Right lobe of liver (tissue), 4 donors: ENCODE results near the gene GPR160.

ENCODE experiments used
- CTCF ChIP-seq, 4 donors: fragments of 200-600 bp in 3 of 4; fragments of 450-650 bp in 1 of 4; IDR thresholded peaks; one replicate each; pipeline versions ENCODE4 v1.5.1 to v1.8.0; 2016 to 2022; ENCODE audit warnings: antibody characterized with exemption in 4 of 4, mild to moderate bottlenecking in 2 of 4
- POLR2A ChIP-seq: fragments of 450-650 bp; IDR thresholded peaks from one replicate; pipeline ENCODE4 v1.6.1; 2017; ENCODE audit warnings: antibody characterized with exemption, mild to moderate bottlenecking
- donor health status: DM: no; HTN: no; CAD: no.
- donor health status: DM: no; HTN: no; CAD: no.
- donor health status: DM: no; HTN: yes; CAD: no.

DNA sequence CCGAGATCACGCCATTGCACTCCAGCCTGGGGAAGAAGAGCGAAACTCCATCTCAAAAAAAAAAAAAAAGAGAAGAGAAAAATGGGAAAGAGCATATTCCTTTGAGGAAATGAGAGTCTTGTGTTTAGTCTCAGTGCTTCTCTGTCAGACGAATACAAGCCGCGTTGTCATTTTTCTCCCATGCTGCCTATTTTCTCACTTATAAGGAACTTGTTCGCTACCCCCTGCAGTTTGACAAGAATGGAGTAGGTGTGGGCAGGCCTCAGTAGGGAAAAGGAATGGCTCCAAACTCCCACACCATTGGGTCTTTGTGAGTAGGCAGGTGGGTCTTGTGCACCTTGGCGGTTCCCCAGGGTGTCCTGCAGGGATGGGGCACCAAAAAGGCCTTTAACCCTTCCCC, 6.5 kb downstream of the GPR160 start:
- TF ChIP-seq CTCF (IDR thresholded peaks at IDR 0.05), result no peak
- TF ChIP-seq POLR2A, result no peak
